Measurements from ENCODE around the gene POLR3H.

The POLR3H gene

GRCh38 chr22:41522813-41523212 lies 21.5 kb downstream of the POLR3H start:
- Mint-ChIP-seq H3K4me3 (no peak overlapping the region), H3K27ac (peak overlapping the region; percentile 93), H3K36me3 (peaks cover 80% of the 10 kb centered on the region), H3K9me3 (no peaks in the 10 kb centered on the region), H3K4me1 (peaks cover 20% of the 10 kb centered on the region)
- ATAC-seq (no peak), DNase-seq (ENCODE audit: low spot score in 2 of 2) (no peak)

- H3K4me1 Mint-ChIP-seq: peaks cover 21% of the 10 kb centered on the region
- DNase-seq (ENCODE audit: low spot score in 2 of 2) (no peak), ATAC-seq (no peak)
- no peaks in the 10 kb centered on the region for H3K9me3 Mint-ChIP-seq
- peaks cover 79% of the 10 kb centered on the region for H3K36me3 Mint-ChIP-seq
- H3K4me3 Mint-ChIP-seq: no peak overlapping the region
- no peak overlapping the region for H3K27ac Mint-ChIP-seq
Measured at GRCh38 chr22:41521126-41521525, 23.1 kb downstream of the POLR3H start.

- Mint-ChIP-seq H3K27ac (peak overlapping the region; percentile 80), H3K9me3 (no peaks in the 10 kb centered on the region), H3K4me1 (peaks cover 5% of the 10 kb centered on the region), H3K36me3 (peaks cover 69% of the 10 kb centered on the region), H3K4me3 (no peak overlapping the region)
- DNase-seq (ENCODE audit: low spot score in 2 of 2) (no peak), ATAC-seq (no peak)
Measured at GRCh38 chr22:41518048-41518347, 26.3 kb downstream of the POLR3H start.

GRCh38 chr22:41517172-41518047 lies 26.9 kb downstream of the POLR3H start:
- H3K36me3 Mint-ChIP-seq: peaks cover 69% of the 10 kb centered on the region
- peaks cover 5% of the 10 kb centered on the region for H3K4me1 Mint-ChIP-seq
- H3K9me3 Mint-ChIP-seq: no peaks in the 10 kb centered on the region
- DNase-seq (ENCODE audit: low spot score in 2 of 2) (no peak), ATAC-seq (peak; percentile 67)
- H3K27ac Mint-ChIP-seq: peak overlapping the region; percentile 80
- H3K4me3 Mint-ChIP-seq: no peak overlapping the region

GRCh38 chr22:41516462-41516861 lies 27.8 kb downstream of the POLR3H start:
- DNase-seq (ENCODE audit: low spot score in 2 of 2) (no peak), ATAC-seq (no peak)
- peaks cover 78% of the 10 kb centered on the region for H3K36me3 Mint-ChIP-seq
- no peak overlapping the region for H3K27ac Mint-ChIP-seq
- H3K4me3 Mint-ChIP-seq: no peak overlapping the region
- peaks cover 5% of the 10 kb centered on the region for H3K4me1 Mint-ChIP-seq
- no peaks in the 10 kb centered on the region for H3K9me3 Mint-ChIP-seq

GRCh38 chr22:41513391-41513790 lies 30.9 kb downstream of the POLR3H start:
- no peak for ATAC-seq
- Mint-ChIP-seq H3K36me3 (peaks cover 84% of the 10 kb centered on the region), H3K4me3 (no peak overlapping the region), H3K27ac (peak overlapping the region; percentile 73), H3K4me1 (peaks cover 10% of the 10 kb centered on the region), H3K9me3 (no peaks in the 10 kb centered on the region)
- DNase-seq (ENCODE audit: low spot score in 2 of 2): no peak

- Mint-ChIP-seq H3K4me1 (peaks cover 10% of the 10 kb centered on the region), H3K4me3 (no peak overlapping the region), H3K27ac (peak overlapping the region; percentile 73), H3K36me3 (peaks cover 84% of the 10 kb centered on the region), H3K9me3 (no peaks in the 10 kb centered on the region)
- ATAC-seq: no peak
- no peak for DNase-seq (ENCODE audit: low spot score in 2 of 2)
Measured at GRCh38 chr22:41512421-41513194, 31.7 kb downstream of the POLR3H start.

GRCh38 chr22:41511521-41511968 lies 32.7 kb downstream of the POLR3H start:
- ATAC-seq (no peak), DNase-seq (ENCODE audit: low spot score in 2 of 2) (no peak)
- H3K4me3 Mint-ChIP-seq: no peak overlapping the region
- H3K27ac Mint-ChIP-seq: peak overlapping the region; percentile 24
- peaks cover 6% of the 10 kb centered on the region for H3K4me1 Mint-ChIP-seq
- no peaks in the 10 kb centered on the region for H3K9me3 Mint-ChIP-seq
- H3K36me3 Mint-ChIP-seq: peaks cover 79% of the 10 kb centered on the region

- peaks cover 6% of the 10 kb centered on the region for H3K4me1 Mint-ChIP-seq
- DNase-seq (ENCODE audit: low spot score in 2 of 2) (no peak), ATAC-seq (no peak)
- no peak overlapping the region for H3K4me3 Mint-ChIP-seq
- H3K36me3 Mint-ChIP-seq: peaks cover 74% of the 10 kb centered on the region
- H3K9me3 Mint-ChIP-seq: no peaks in the 10 kb centered on the region
- peak overlapping the region; percentile 30 for H3K27ac Mint-ChIP-seq
Measured at GRCh38 chr22:41508770-41509170, 35.5 kb downstream of the POLR3H start.

- H3K4me1 Mint-ChIP-seq: peaks cover 6% of the 10 kb centered on the region
- no peak overlapping the region for H3K4me3 Mint-ChIP-seq
- no peaks in the 10 kb centered on the region for H3K9me3 Mint-ChIP-seq
- peak overlapping the region; percentile 79 for H3K27ac Mint-ChIP-seq
- peaks cover 80% of the 10 kb centered on the region for H3K36me3 Mint-ChIP-seq
- no peak for DNase-seq (ENCODE audit: low spot score in 2 of 2)
- no peak for ATAC-seq
Measured at GRCh38 chr22:41507330-41508063, 36.8 kb downstream of the POLR3H start.

GRCh38 chr22:41505511-41506220 lies 38.6 kb downstream of the POLR3H start:
- H3K27ac Mint-ChIP-seq: no peak overlapping the region
- ATAC-seq: no peak
- no peaks in the 10 kb centered on the region for H3K9me3 Mint-ChIP-seq
- H3K4me1 Mint-ChIP-seq: peaks cover 6% of the 10 kb centered on the region
- no peak overlapping the region for H3K4me3 Mint-ChIP-seq
- DNase-seq (ENCODE audit: low spot score in 2 of 2): no peak
- H3K36me3 Mint-ChIP-seq: peaks cover 80% of the 10 kb centered on the region

- Mint-ChIP-seq H3K4me1 (peaks cover 6% of the 10 kb centered on the region), H3K4me3 (no peak overlapping the region), H3K9me3 (no peaks in the 10 kb centered on the region), H3K36me3 (peaks cover 79% of the 10 kb centered on the region), H3K27ac (no peak overlapping the region)
- no peak for DNase-seq (ENCODE audit: low spot score in 2 of 2)
- ATAC-seq: no peak
Measured at GRCh38 chr22:41504816-41505215, 39.5 kb downstream of the POLR3H start.

GRCh38 chr22:41504397-41504796 lies 39.9 kb downstream of the POLR3H start:
- ATAC-seq (no peak), DNase-seq (ENCODE audit: low spot score in 2 of 2) (no peak)
- peaks cover 79% of the 10 kb centered on the region for H3K36me3 Mint-ChIP-seq
- peaks cover 4% of the 10 kb centered on the region for H3K4me1 Mint-ChIP-seq
- H3K27ac Mint-ChIP-seq: no peak overlapping the region
- H3K4me3 Mint-ChIP-seq: no peak overlapping the region
- no peaks in the 10 kb centered on the region for H3K9me3 Mint-ChIP-seq

GRCh38 chr22:41501209-41501608 lies 43.1 kb downstream of the POLR3H start:
- DNase-seq (ENCODE audit: low spot score in 2 of 2) (no peak), ATAC-seq (peak; percentile 67)
- Mint-ChIP-seq H3K4me1 (no peaks in the 10 kb centered on the region), H3K27ac (peak overlapping the region; percentile 37), H3K4me3 (no peak overlapping the region), H3K9me3 (no peaks in the 10 kb centered on the region), H3K36me3 (peaks cover 59% of the 10 kb centered on the region)

- H3K36me3 Mint-ChIP-seq: peaks cover 59% of the 10 kb centered on the region
- ATAC-seq: no peak
- H3K4me3 Mint-ChIP-seq: no peak overlapping the region
- no peaks in the 10 kb centered on the region for H3K4me1 Mint-ChIP-seq
- DNase-seq (ENCODE audit: low spot score in 2 of 2): no peak
- H3K9me3 Mint-ChIP-seq: no peaks in the 10 kb centered on the region
- H3K27ac Mint-ChIP-seq: no peak overlapping the region
Measured at GRCh38 chr22:41500303-41500702, 44.0 kb downstream of the POLR3H start.

All from stimulated activated effector memory CD8-positive, alpha-beta T cell treated with anti-CD3 and anti-CD28 coated beads, Interleukin-12 subunit alpha, Interleukin-12 subunit beta, amount 100 ng/mL, for 72 hours (primary cell).